ENCODE data around the gene POLR3A. TPM values are rescaled to one million over a fixed set of nuclear protein-coding genes. Genes with fewer than 3 reads are reported as not detected.

The POLR3A gene
- total and polyA plus RNA-seq, 2 of the 13 experiments (the other 11 are each of a cell fraction or from before 2014, with no cell fraction given) = 13.6 to 19.2 TPM

DNA sequence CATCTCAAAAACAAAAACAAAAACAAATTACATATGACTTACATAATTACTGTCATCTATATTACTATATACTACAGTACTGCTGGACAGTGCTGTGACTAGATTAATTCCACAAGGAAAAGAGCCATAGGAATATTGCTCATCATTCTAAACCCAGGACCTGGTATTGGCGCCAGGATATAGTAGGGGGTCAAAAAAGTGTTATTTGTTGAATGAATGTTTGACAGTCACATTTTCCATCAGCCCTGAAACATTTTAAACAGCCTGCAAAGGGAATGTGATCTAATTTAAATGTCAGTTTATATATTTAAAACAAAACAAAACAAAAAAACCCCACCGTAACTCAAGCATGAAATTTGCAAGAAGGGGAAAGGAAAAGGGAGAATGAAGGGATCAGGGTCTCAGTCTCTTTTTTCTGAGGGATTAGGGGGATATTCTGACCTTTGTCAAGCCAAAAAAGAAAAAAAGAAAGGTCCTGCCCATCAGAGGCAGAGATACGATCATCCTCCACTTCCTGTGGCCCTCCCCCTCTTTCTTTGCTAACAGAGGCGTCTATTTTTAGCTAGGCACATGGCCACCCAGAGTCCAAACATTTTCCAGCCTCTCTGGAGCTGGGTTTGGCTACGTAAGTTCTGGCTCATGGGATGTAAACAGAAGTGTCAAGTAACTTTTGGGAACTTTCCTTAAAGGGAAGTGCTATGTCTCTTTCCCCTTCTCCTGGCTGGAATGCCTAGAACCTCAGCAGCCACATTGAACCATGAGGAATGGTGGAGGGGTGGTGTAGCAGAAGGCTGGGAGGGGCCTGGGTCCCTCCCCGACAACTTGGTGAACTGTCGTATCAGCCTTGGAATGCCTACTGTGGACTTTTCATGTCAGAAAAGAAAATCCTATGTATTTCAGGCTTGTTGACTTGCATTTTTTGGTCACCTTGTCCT lies 58.2 kb downstream of the POLR3A start (continued):
- TF ChIP-seq MEIS2 (CRISPR knock-in tag; IDR thresholded peaks at IDR 0.05) (peak; percentile 79), CSRNP1 (CRISPR knock-in tag; IDR thresholded peaks at IDR 0.05) (peak; percentile 15; the same call in 1 of the 2 replicates), SIX1 (CRISPR knock-in tag; IDR thresholded peaks at IDR 0.05; ENCODE audit: borderline replicate concordance) (peak; percentile 79; the same call in 1 of the 2 replicates), ZNF276 (CRISPR knock-in tag; IDR thresholded peaks at IDR 0.05; ENCODE audit: low read depth) (0 out of 2 replicates have a peak, but pooled peaks have one; percentile 36), ATRX (CRISPR knock-in tag; IDR thresholded peaks at IDR 0.05; ENCODE audit: borderline replicate concordance) (no peak), ZNF83 (CRISPR knock-in tag; IDR thresholded peaks at IDR 0.05; ENCODE audit: borderline replicate concordance) (no peak), PPARG (CRISPR knock-in tag; conservative IDR thresholded peaks at IDR 0.05) (peak; percentile 91), ARNT2 (CRISPR knock-in tag; IDR thresholded peaks at IDR 0.05; ENCODE audit: low read depth) (peak; percentile 30; the same call in 1 of the 2 replicates), KLF11 (CRISPR knock-in tag; IDR thresholded peaks at IDR 0.05) (no peak), ZNF33A (CRISPR knock-in tag; IDR thresholded peaks at IDR 0.05; ENCODE audit: borderline replicate concordance) (no peak), ZFY (CRISPR knock-in tag; IDR thresholded peaks at IDR 0.05) (peak; percentile 21; the same call in 1 of the 2 replicates), ZNF432 (CRISPR knock-in tag; IDR thresholded peaks at IDR 0.05; ENCODE audit: borderline replicate concordance) (no peak), GABPB1 (CRISPR knock-in tag; IDR thresholded peaks at IDR 0.05) (peak; percentile 54; the same call in 1 of the 2 replicates)
- TF ChIP-seq, protein P1, sequence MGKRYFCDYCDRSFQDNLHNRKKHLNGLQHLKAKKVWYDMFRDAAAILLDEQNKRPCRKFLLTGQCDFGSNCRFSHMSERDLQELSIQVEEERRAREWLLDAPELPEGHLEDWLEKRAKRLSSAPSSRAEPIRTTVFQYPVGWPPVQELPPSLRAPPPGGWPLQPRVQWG (CRISPR knock-in tag; IDR thresholded peaks at IDR 0.05; ENCODE audit: borderline replicate concordance, low read depth) = no peak
- TF ChIP-seq, protein P2, sequence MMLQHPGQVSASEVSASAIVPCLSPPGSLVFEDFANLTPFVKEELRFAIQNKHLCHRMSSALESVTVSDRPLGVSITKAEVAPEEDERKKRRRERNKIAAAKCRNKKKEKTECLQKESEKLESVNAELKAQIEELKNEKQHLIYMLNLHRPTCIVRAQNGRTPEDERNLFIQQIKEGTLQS (CRISPR knock-in tag; IDR thresholded peaks at IDR 0.05) = no peak
- TF ChIP-seq, protein P3, sequence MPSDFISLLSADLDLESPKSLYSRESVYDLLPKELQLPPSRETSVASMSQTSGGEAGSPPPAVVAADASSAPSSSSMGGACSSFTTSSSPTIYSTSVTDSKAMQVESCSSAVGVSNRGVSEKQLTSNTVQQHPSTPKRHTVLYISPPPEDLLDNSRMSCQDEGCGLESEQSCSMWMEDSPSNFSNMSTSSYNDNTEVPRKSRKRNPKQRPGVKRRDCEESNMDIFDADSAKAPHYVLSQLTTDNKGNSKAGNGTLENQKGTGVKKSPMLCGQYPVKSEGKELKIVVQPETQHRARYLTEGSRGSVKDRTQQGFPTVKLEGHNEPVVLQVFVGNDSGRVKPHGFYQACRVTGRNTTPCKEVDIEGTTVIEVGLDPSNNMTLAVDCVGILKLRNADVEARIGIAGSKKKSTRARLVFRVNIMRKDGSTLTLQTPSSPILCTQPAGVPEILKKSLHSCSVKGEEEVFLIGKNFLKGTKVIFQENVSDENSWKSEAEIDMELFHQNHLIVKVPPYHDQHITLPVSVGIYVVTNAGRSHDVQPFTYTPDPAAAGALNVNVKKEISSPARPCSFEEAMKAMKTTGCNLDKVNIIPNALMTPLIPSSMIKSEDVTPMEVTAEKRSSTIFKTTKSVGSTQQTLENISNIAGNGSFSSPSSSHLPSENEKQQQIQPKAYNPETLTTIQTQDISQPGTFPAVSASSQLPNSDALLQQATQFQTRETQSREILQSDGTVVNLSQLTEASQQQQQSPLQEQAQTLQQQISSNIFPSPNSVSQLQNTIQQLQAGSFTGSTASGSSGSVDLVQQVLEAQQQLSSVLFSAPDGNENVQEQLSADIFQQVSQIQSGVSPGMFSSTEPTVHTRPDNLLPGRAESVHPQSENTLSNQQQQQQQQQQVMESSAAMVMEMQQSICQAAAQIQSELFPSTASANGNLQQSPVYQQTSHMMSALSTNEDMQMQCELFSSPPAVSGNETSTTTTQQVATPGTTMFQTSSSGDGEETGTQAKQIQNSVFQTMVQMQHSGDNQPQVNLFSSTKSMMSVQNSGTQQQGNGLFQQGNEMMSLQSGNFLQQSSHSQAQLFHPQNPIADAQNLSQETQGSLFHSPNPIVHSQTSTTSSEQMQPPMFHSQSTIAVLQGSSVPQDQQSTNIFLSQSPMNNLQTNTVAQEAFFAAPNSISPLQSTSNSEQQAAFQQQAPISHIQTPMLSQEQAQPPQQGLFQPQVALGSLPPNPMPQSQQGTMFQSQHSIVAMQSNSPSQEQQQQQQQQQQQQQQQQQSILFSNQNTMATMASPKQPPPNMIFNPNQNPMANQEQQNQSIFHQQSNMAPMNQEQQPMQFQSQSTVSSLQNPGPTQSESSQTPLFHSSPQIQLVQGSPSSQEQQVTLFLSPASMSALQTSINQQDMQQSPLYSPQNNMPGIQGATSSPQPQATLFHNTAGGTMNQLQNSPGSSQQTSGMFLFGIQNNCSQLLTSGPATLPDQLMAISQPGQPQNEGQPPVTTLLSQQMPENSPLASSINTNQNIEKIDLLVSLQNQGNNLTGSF (CRISPR knock-in tag; IDR thresholded peaks at IDR 0.05) = no peak
- TF ChIP-seq, protein P4, sequence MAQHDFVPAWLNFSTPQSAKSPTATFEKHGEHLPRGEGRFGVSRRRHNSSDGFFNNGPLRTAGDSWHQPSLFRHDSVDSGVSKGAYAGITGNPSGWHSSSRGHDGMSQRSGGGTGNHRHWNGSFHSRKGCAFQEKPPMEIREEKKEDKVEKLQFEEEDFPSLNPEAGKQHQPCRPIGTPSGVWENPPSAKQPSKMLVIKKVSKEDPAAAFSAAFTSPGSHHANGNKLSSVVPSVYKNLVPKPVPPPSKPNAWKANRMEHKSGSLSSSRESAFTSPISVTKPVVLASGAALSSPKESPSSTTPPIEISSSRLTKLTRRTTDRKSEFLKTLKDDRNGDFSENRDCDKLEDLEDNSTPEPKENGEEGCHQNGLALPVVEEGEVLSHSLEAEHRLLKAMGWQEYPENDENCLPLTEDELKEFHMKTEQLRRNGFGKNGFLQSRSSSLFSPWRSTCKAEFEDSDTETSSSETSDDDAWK (CRISPR knock-in tag; IDR thresholded peaks at IDR 0.05) = no peak
